ENCODE results near the gene SCARF2. TPM values are rescaled to one million over a fixed set of nuclear protein-coding genes. Genes with fewer than 3 reads are reported as not detected.
"Not testable (repeated sequence)": the region's sequence is repeated elsewhere in the genome, so short reads cannot be mapped to it uniquely, and the experiment has no call there.

Gene SCARF2
- total and polyA plus RNA-seq, 2 of the 13 experiments (the other 11 are each of a cell fraction or from before 2014, with no cell fraction given), result 3.3 to 6.2 TPM

- 100% methylated on average over 1 of the region's 1 CpG for WGBS (ENCODE audit: low lambda C conversion rate)
- Histone ChIP-seq H4K20me1 (ENCODE audit: insufficient read depth, low read length) (no peaks in the 10 kb centered on the region), H3K4me1 (ENCODE audit: insufficient read depth, low read length) (peaks cover 7% of the 10 kb centered on the region; the same call in 1 of the 2 replicates), H3K4me3 (replicated peaks in 1 of 3; ENCODE audit: insufficient read depth in 1 of 3, low read depth in 2 of 3, low read length in 3 of 3) (no peak overlapping the region), H3K9ac (ENCODE audit: insufficient read depth, low read depth, low read length) (no peak overlapping the region), H3K36me3 (replicated peaks in 1 of 2; ENCODE audit: control insufficient read depth in 1 of 2, insufficient read depth in 2 of 2, low read length in 2 of 2) (peaks cover 0 to 8% of the 10 kb centered on the region in 2 experiments; a peak in 2 of 5 replicates), H3K27me3 (ENCODE audit: control insufficient read depth in 1 of 2, insufficient read depth in 2 of 2, low read length in 2 of 2) (no peaks in the 10 kb centered on the region), H3K9me3 (ENCODE audit: low read length) (no peaks in the 10 kb centered on the region), H2AFZ (ENCODE audit: low read length) (no peak overlapping the region), H3K79me2 (ENCODE audit: insufficient read depth, low read length) (no peaks in the 10 kb centered on the region), H3K27ac (ENCODE audit: extremely low read length, insufficient read depth, low read length) (no peak overlapping the region), H3K4me2 (ENCODE audit: low read depth, low read length) (no peak overlapping the region)
- intact Hi-C loops (cut with micrococcal nuclease; ENCODE audit: unreplicated experiment), result no loop called here
- DNase-seq (ENCODE audit: low spot score) (no peak), ATAC-seq (no peak), FAIRE-seq (no peak)
- ChIA-PET CTCF (ENCODE audit: low intra/inter-chr PET ratio, low total read pairs) (no interaction called here), POLR2A (no interaction called here)
- in situ Hi-C loops (cut with HindIII; ENCODE audit: extremely low pct_ligation_motif_present, low pct_unique_long_range_greater_than_20kb), result no loop called here
- no TSS peak for BruUV-seq (replicated peaks)
- TF ChIP-seq GMEB1 (CRISPR knock-in tag; IDR thresholded peaks at IDR 0.05; ENCODE audit: borderline replicate concordance), result no peak
- no peak for TF ChIP-seq ZNF792 (CRISPR knock-in tag; IDR thresholded peaks at IDR 0.05)
- no peak for TF ChIP-seq ATF2 (CRISPR knock-in tag; IDR thresholded peaks at IDR 0.05)
- no peak for TF ChIP-seq AHR (CRISPR knock-in tag; IDR thresholded peaks at IDR 0.05)
- no peak for TF ChIP-seq ZNF549 (CRISPR knock-in tag; IDR thresholded peaks at IDR 0.05)
- TF ChIP-seq ZNF232 (CRISPR knock-in tag; IDR thresholded peaks at IDR 0.05; ENCODE audit: borderline replicate concordance), result no peak
- TF ChIP-seq ZNF567 (CRISPR knock-in tag; IDR thresholded peaks at IDR 0.05; ENCODE audit: borderline replicate concordance), result no peak
- TF ChIP-seq NFRKB (IDR thresholded peaks at IDR 0.05), result no peak
- TF ChIP-seq YY1 (IDR thresholded peaks at IDR 0.05; ENCODE audit: insufficient read depth, insufficient replicate concordance, low read depth, low read length), result no peak
- TF ChIP-seq TEAD2 (CRISPR knock-in tag; IDR thresholded peaks at IDR 0.05), result no peak
- no peak for TF ChIP-seq FOXO1 (CRISPR knock-in tag; IDR thresholded peaks at IDR 0.05)
- no peak for TF ChIP-seq SCMH1 (CRISPR knock-in tag; IDR thresholded peaks at IDR 0.05; ENCODE audit: borderline replicate concordance)
- no peak for TF ChIP-seq ZNF788 (CRISPR knock-in tag; IDR thresholded peaks at IDR 0.05; ENCODE audit: borderline replicate concordance)
- TF ChIP-seq ZNF124 (CRISPR knock-in tag; IDR thresholded peaks at IDR 0.05), result no peak
- TF ChIP-seq ZNF670 (CRISPR knock-in tag; IDR thresholded peaks at IDR 0.05; ENCODE audit: borderline replicate concordance), result no peak
- no peak for TF ChIP-seq ZFP37 (CRISPR knock-in tag; IDR thresholded peaks at IDR 0.05; ENCODE audit: borderline replicate concordance)
- no peak for TF ChIP-seq EED (CRISPR knock-in tag; IDR thresholded peaks at IDR 0.05)
- TF ChIP-seq SRF (IDR thresholded peaks at IDR 0.05; ENCODE audit: low read depth, low read length), result no peak
- TF ChIP-seq FOSL2 (CRISPR knock-in tag; IDR thresholded peaks at IDR 0.05), result no peak
Measured at GRCh38 chr22:20479612-20480196, 42.1 kb upstream of the SCARF2 start.

GRCh38 chr22:20478059-20478458, 40.4 kb upstream of the SCARF2 start:
- H4K20me1 ChIP-seq (ENCODE audit: insufficient read depth, low read length); in situ Hi-C loops (cut with HindIII; ENCODE audit: extremely low pct_ligation_motif_present, low pct_unique_long_range_greater_than_20kb); CTCF ChIA-PET (ENCODE audit: low intra/inter-chr PET ratio, low total read pairs); ATAC-seq; H3K9me3 ChIP-seq (ENCODE audit: low read length); H3K9ac ChIP-seq (ENCODE audit: insufficient read depth, low read depth, low read length); H3K27ac ChIP-seq (ENCODE audit: extremely low read length, insufficient read depth, low read length); intact Hi-C loops (cut with micrococcal nuclease; ENCODE audit: unreplicated experiment); H3K4me1 ChIP-seq (ENCODE audit: insufficient read depth, low read length); H3K79me2 ChIP-seq (ENCODE audit: insufficient read depth, low read length); POLR2A ChIA-PET; H3K4me2 ChIP-seq (ENCODE audit: low read depth, low read length); H2AFZ ChIP-seq (ENCODE audit: low read length); H3K4me3 ChIP-seq (replicated peaks in 1 of 3; ENCODE audit: insufficient read depth in 1 of 3, low read depth in 2 of 3, low read length in 3 of 3); H3K27me3 ChIP-seq (ENCODE audit: control insufficient read depth in 1 of 2, insufficient read depth in 2 of 2, low read length in 2 of 2); FAIRE-seq; H3K36me3 ChIP-seq (replicated peaks in 1 of 2; ENCODE audit: control insufficient read depth in 1 of 2, insufficient read depth in 2 of 2, low read length in 2 of 2); BruUV-seq (replicated peaks); DNase-seq (ENCODE audit: low spot score): not testable (repeated sequence)
- 97% methylated on average over 6 of the region's 6 CpGs for WGBS (ENCODE audit: low lambda C conversion rate)

All from HepG2 (cell line).